ENCODE data around the gene ABCD4.

Gene ABCD4

DNA sequence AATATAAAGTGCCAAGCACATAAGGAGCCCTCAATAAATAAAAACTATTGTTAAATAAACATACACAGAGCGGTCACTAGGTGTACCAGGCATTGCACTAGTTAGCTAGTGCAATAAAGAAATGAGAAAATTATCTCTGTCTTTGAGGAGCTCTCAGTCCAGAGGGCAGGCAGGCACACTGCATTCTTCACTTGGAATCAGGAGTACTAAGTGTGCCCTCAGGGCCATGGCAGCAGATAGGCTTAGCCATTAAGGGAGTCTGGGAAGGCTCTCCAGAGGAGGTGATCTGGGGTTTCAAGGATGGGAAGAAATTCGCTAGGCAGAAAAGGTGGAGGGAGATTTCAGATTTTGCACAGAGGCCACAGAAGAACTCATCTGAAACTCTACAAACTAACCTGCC is 9.1 kb downstream of the ABCD4 start:
- TF ChIP-seq FOXP2 (optimal IDR thresholded peaks at IDR 0.05; ENCODE audit: borderline replicate concordance, extremely low read depth, extremely low read length, insufficient read depth) (no peak), TAF1 (IDR thresholded peaks at IDR 0.05; ENCODE audit: borderline replicate concordance, insufficient read depth, low read length) (no peak), SIN3A (IDR thresholded peaks at IDR 0.05; ENCODE audit: borderline replicate concordance, insufficient read depth, low read length) (no peak), POLR2AphosphoS5 (IDR thresholded peaks at IDR 0.05; ENCODE audit: low read depth, low read length) (no peak)
- TF ChIP-seq, protein P1, sequence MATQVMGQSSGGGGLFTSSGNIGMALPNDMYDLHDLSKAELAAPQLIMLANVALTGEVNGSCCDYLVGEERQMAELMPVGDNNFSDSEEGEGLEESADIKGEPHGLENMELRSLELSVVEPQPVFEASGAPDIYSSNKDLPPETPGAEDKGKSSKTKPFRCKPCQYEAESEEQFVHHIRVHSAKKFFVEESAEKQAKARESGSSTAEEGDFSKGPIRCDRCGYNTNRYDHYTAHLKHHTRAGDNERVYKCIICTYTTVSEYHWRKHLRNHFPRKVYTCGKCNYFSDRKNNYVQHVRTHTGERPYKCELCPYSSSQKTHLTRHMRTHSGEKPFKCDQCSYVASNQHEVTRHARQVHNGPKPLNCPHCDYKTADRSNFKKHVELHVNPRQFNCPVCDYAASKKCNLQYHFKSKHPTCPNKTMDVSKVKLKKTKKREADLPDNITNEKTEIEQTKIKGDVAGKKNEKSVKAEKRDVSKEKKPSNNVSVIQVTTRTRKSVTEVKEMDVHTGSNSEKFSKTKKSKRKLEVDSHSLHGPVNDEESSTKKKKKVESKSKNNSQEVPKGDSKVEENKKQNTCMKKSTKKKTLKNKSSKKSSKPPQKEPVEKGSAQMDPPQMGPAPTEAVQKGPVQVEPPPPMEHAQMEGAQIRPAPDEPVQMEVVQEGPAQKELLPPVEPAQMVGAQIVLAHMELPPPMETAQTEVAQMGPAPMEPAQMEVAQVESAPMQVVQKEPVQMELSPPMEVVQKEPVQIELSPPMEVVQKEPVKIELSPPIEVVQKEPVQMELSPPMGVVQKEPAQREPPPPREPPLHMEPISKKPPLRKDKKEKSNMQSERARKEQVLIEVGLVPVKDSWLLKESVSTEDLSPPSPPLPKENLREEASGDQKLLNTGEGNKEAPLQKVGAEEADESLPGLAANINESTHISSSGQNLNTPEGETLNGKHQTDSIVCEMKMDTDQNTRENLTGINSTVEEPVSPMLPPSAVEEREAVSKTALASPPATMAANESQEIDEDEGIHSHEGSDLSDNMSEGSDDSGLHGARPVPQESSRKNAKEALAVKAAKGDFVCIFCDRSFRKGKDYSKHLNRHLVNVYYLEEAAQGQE (IDR thresholded peaks at IDR 0.05; ENCODE audit: insufficient read depth in 1 of 2, low read depth in 2 of 2, low read length in 2 of 2) = no peak

DNA sequence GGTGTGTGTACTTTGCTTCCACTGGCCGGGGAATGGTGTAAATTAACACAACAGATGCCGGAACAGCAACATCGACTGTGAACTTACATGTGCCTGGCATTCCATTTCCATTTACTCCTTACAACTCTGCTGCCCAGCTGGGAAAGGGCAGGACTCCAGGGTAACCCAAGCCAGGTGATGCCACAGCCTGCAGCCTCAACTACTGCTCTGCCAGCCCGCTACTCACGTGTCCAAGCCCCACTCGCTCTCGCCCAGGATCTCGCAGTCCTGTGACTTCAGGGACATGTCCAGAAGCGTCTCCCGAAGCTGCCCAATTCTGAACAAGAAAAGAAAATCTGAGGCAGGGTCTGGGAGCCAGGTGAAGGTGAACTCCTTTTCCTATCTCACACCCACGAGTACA is 10.7 kb downstream of the ABCD4 start:
- no peak for TF ChIP-seq TAF1 (IDR thresholded peaks at IDR 0.05; ENCODE audit: borderline replicate concordance, insufficient read depth, low read length)
- TF ChIP-seq, protein P1 (IDR thresholded peaks at IDR 0.05; ENCODE audit: insufficient read depth in 1 of 2, low read depth in 2 of 2, low read length in 2 of 2) = no peak
- no peak for TF ChIP-seq FOXP2 (optimal IDR thresholded peaks at IDR 0.05; ENCODE audit: borderline replicate concordance, extremely low read depth, extremely low read length, insufficient read depth)
- no peak for TF ChIP-seq POLR2AphosphoS5 (IDR thresholded peaks at IDR 0.05; ENCODE audit: low read depth, low read length)
- TF ChIP-seq SIN3A (IDR thresholded peaks at IDR 0.05; ENCODE audit: borderline replicate concordance, insufficient read depth, low read length) = no peak

DNA sequence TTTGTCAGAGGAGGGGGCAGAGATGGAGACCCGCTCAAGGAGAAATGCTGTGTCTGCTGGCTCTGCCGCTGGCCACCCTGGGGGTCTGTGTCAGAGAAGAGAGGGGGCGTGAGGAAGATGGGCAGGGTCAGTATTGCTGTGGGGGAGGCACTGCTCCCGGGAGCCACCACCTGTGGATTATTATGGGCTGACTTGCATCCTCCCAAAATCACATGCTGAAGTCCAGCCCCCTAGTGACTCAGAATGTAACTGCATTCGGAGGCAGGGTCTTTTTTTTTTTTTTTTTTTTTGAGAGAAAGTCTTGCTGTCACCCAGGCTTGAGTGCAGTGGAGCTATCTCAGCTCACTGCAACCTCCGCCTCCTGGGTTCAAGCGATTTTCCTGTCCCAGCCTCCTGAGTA is 12.3 kb downstream of the ABCD4 start:
- TF ChIP-seq POLR2AphosphoS5 (IDR thresholded peaks at IDR 0.05; ENCODE audit: low read depth, low read length) (no peak), TAF1 (IDR thresholded peaks at IDR 0.05; ENCODE audit: borderline replicate concordance, insufficient read depth, low read length) (no peak), FOXP2 (optimal IDR thresholded peaks at IDR 0.05; ENCODE audit: borderline replicate concordance, extremely low read depth, extremely low read length, insufficient read depth) (no peak), SIN3A (IDR thresholded peaks at IDR 0.05; ENCODE audit: borderline replicate concordance, insufficient read depth, low read length) (no peak)
- TF ChIP-seq, protein P1 (IDR thresholded peaks at IDR 0.05; ENCODE audit: insufficient read depth in 1 of 2, low read depth in 2 of 2, low read length in 2 of 2) = no peak

DNA sequence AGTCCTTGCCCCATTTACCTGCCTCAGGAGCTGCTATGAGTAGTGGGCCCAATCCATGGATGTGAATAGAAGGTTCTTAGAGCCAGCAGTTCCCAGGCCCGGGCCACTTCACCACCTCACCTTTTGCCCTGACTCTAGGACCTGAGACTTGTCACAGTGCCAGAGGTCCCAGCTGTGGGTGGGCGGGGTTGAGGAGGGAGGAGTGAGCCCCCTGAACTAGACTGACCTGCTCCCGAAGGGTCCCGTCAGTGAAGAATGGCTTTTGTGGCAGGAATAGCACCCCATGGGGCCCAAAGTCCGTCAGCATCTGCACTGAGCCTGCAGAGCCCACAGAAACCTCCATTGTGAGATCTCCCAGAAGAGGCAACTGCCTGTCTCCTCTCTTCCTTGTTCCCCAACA is 12.9 kb downstream of the ABCD4 start:
- TF ChIP-seq, protein P1 (IDR thresholded peaks at IDR 0.05; ENCODE audit: insufficient read depth in 1 of 2, low read depth in 2 of 2, low read length in 2 of 2) = no peak
- no peak for TF ChIP-seq SIN3A (IDR thresholded peaks at IDR 0.05; ENCODE audit: borderline replicate concordance, insufficient read depth, low read length)
- TF ChIP-seq TAF1 (IDR thresholded peaks at IDR 0.05; ENCODE audit: borderline replicate concordance, insufficient read depth, low read length) = no peak
- TF ChIP-seq FOXP2 (optimal IDR thresholded peaks at IDR 0.05; ENCODE audit: borderline replicate concordance, extremely low read depth, extremely low read length, insufficient read depth) = no peak
- TF ChIP-seq POLR2AphosphoS5 (IDR thresholded peaks at IDR 0.05; ENCODE audit: low read depth, low read length) = no peak

DNA sequence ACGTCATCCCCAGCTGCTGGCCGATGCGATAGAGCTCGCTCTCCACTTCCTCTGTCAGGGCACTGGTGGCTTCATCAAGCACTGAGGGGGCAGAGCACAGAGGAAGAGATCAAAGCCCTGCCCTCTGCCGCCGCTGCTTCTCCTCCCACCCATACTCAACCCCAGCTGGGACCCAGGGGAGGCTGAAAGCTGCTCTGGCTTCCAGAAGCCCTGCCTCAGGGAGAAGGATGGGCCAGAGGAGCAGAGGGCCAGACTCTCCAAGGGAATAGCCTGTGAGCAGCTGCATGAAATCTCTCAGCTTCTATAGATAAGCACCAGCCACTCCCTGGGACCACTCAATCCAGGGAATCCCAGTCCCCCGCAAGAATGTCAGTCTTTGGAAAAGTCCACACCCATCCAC is 16.0 kb downstream of the ABCD4 start:
- no peak for TF ChIP-seq SIN3A (IDR thresholded peaks at IDR 0.05; ENCODE audit: borderline replicate concordance, insufficient read depth, low read length)
- no peak for TF ChIP-seq POLR2AphosphoS5 (IDR thresholded peaks at IDR 0.05; ENCODE audit: low read depth, low read length)
- TF ChIP-seq TAF1 (IDR thresholded peaks at IDR 0.05; ENCODE audit: borderline replicate concordance, insufficient read depth, low read length) = no peak
